Astrocyte (in vitro differentiated cells and primary cell): ENCODE measurements around the gene RCCD1.

Experiments
- CTCF ChIP-seq: IDR thresholded peaks from 2 replicates; pipeline ENCODE4 v1.5.1; 2011; ENCODE audit warnings: low read depth, mild to moderate bottlenecking, inconsistent platforms, low read length, moderate library complexity; ENCODE audit not compliant: insufficient read depth
- EZH2 ChIP-seq: IDR thresholded peaks from 2 replicates; pipeline ENCODE4 v1.6.1; 2012; ENCODE audit warnings: mild to moderate bottlenecking, low read length, inconsistent platforms; ENCODE audit not compliant: insufficient read depth

GRCh38 chr15:90991587-90992285, 37.1 kb downstream of the RCCD1 start:
- TF ChIP-seq EZH2 (no peak), CTCF (no peak)
